Stimulated activated CD4-positive, alpha-beta T cell treated with anti-CD3 and anti-CD28 coated beads, Interleukin-1b, Interleukin-23, amount 100 ng/mL, for 24 hours (primary cell): ENCODE results near the gene SSRP1.

Experiments
- DNase-seq, 4 experiments: peaks; one replicate each; pipeline ENCODE4 v3.0.0-alpha.2; 2020; ENCODE audit warnings: low read depth in 4 of 4, low spot score in 1 of 4

Gene SSRP1

DNA sequence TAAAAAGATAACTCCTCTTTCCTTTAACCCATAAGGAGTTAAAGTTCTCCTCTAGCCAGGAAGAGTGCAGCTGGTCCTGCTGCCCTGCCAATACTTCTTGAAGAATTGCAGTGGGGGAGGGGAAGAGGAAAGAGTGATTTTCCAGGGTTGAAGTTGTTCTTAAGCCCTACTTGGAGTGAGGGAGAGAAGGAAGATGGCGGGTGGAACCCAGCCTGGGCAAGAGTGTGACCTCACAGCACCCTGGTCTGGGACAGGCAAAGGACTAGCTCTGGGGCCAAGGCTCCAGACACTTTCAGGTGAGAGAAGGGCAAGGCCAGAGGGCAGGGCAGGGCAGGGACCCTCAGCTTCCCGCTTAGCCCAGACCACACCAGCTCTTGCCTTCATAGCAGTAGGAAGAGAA is 17.5 kb downstream of the SSRP1 start:
- DNase-seq, result no peak

DNA sequence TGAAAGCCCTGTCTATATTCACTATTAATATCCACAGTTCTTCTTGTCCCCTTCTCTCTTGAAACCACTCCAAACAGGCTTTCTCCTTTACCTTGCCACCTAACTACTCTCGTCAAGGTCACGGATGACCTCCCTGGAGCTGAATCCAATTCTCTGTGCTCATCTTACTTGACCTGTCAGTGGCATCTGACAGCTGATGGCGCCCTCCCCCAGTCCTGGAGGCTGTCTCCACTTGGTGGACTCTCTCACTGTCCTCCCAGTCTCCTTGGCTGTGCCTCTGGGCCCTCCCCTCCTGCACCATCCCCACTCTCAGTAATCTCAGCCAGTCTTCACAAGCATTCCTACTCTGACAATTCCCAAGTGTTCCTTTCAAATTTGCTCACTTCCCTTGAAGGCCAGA is 19.7 kb downstream of the SSRP1 start:
- DNase-seq, result no peak

DNA sequence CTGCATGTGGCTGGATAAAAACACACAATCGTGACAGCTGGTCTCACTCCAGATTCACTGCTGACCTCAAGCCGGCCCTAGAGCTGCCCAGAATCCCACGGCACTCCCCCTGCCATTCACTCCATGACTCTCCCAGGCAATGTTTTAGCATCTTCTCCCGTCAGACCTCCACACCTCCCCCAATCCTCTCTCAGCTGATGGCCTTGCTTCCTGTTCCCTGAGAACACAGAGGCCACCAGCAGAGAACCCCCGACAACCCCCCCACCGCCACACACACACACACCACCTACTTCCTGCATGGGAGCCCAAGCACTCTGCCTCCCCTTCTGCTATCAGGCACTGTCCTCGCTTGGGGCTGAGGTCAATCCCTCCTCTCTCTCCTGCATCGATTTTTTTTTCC is 20.2 kb downstream of the SSRP1 start:
- no peak for DNase-seq

DNA sequence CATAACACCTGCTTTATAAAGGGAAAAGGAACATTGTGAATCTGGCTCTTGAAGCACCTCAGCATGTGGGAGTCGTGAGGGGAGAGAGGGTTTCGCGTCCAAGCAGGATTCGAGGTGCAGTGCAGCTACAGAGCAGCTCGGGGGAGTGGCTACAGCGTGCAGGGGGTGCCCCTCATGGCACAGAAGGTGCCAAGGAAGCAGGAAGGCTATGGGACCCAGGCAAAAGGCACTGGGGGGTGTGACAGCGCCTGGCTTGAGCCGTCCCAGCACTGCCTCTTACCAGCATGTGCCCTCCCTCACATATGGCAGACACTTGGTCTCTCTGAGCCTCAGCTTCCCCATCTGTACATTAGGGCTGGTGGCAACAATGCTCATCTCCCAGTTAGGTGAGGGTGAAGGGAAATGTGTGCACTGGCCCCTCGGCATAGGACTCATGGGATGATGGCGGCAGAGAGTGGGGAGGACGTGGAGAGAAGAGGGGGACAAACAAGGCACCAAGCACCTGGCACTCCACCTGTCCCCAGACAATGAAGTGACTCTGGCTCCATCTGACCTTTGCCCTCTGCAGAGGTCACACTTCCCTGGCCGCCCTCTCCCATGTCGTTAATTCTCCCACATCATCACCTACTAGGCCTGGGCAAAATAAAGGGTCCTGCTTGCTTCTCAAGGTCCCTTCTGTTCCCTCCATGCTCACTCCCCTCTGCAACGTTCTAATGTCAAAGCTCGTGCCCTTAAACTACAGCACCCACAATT is 21.3 kb downstream of the SSRP1 start:
- no peak for DNase-seq

DNA sequence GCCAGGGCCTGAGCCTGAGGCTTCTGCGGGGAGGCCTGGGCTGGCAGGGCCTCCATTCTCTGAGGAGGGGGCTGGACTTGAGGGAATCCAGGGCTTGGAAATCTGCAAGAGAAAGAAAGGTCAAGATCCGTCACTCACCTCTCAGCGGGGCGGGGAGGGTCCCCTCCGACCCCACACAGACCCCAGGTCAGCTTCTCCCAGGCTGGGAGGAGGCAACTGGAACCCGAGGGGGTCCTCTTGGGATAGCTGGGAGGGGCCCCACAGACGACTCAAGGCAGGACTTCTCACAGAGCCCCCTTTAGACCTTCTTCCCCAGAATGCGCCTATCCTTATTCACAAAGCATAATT is 21.9 kb downstream of the SSRP1 start:
- no peak for DNase-seq

DNA sequence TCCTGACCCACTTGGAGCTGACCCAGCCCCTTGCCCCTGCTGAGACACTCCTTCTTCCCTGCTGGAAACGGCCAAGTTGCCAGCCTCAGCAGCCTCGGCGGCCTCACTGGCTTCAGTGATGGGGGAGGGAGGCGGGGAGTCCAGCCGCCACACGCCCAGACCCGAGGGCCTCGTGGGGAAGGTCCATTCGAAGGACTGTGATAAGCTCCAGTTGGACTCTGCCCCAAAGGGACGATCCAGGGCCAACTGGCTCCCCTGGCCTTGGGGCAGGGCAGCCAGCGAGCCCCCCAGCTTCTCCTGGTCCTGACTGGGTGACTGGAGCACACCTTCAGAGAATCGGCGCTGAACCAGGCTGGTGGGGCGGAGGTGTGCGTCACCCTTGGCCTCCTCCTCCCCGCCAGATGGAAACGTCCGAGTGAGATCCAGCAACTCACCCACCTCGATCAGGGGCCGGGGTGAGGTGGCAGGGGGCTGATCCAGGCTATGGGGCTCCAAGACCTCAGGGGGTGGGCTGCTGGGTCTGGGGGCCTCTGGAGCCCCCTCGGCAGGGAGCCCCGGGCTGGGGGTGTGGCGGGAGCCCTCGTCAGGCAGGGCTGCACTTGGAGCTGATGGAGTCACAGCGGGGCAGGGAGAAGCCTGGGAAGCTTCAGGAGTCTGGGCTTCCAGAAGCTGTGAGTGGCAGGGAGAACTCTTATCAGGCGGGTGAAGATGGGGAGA is 22.5 kb downstream of the SSRP1 start:
- no peak for DNase-seq

DNA sequence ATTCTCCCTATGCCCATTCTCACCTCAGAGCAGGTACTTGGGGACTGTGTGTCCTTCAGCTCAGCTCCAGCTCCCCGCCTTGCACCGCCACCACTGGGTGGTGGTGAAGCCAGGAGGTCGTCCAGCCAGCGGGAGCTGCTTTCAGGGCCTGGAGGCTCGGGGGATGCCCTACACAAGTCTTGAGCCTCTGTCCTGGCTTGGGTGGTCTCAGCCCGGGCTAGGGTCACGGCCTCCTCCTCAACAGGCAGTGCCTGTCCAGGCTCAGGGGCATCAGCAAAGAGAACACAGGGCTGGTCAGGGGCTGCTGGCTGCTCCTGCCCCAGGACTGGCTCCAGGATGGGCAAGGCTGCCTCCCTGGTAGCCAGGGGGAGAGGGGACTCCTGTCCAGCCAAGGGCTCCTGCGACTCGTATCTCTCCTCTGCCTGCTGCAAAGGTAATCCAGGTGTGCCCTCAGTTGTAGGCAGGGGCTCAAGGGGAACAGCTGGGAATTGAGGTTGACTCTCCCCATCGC is 23.1 kb downstream of the SSRP1 start:
- no peak for DNase-seq

DNA sequence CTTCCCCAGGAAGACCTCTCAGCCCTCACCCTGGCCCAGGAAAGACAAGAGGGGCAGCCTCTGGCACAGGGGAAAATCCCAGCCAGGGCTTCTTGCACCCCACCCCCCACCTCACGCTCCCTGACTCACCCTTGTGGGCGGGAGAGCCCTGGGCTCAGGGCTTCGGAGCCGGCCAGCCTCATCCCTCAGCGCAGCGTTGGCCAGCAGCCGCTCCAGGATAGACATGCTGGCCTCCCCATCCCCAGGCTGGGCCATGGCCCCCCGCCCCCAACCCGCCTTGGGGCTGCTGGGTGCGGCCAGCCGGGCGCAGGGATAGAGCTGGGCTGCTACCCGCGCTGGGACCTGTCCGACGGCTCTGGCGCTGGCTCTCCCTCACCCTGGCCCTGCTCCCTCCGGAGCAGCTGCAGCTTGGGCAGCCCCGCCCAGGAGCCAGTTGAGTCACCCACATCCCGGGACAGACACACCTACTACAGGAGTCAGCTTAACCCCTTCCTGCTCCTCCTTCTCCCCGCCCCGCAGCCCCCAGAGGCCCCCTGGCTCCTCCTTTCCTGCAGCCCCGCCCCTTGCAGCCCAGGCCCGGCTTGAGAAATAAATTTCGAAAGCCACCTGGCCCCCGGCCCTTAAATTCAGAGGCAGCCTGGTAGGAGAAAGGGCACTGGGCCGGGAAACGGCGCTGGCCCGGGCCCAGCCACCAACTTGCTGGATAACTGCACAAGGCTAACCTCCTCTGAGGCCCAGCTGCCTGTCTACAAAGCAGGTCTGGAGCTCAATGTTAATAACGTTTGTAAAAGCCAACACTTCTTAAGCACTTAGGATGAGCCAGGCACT is 24.4 kb downstream of the SSRP1 start:
- peak in 3 of 4 experiments; percentile 22 to 76 (median 55) for DNase-seq

DNA sequence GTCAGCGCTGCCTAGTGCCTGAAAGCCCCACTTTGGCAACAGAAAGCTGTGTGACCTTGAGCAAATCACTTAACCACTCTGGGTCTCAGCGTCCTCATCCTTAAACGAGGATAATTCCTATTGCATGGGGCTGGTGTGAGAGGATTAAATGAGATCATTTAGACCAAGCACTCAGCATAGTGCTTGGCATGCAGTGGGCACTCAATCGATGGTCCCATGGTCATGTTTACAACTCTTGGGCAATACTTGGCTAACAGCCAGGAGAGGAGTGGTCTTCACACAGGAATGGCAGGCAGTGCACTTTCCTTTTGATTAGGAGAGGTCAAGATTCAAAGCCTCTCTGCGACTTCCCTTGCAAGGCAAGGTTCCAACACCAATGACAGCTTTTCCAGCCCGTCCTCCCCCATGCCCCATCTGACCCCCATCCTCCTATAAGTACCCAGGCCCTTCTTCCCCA is 25.0 kb downstream of the SSRP1 start:
- no peak for DNase-seq

DNA sequence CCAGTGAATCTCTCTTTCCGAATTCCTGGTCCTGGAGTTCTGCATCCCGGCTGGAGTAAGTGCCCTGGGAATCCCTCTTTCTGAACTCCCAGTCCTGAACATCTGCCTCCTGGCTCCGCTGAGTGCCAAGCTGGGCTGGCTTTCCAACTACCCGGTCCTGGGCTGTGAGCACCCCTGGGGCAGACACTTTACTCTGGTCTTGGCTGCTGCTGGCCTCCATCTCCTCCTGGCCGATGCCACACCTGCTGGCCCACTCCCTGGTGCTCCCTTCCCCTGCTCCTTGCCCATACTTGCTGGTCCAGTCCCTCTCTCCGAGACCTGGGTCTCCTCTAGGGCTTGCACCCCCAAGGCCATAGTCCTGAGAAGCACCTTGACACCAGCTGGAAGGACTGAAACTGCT is 25.6 kb downstream of the SSRP1 start:
- no peak for DNase-seq

DNA sequence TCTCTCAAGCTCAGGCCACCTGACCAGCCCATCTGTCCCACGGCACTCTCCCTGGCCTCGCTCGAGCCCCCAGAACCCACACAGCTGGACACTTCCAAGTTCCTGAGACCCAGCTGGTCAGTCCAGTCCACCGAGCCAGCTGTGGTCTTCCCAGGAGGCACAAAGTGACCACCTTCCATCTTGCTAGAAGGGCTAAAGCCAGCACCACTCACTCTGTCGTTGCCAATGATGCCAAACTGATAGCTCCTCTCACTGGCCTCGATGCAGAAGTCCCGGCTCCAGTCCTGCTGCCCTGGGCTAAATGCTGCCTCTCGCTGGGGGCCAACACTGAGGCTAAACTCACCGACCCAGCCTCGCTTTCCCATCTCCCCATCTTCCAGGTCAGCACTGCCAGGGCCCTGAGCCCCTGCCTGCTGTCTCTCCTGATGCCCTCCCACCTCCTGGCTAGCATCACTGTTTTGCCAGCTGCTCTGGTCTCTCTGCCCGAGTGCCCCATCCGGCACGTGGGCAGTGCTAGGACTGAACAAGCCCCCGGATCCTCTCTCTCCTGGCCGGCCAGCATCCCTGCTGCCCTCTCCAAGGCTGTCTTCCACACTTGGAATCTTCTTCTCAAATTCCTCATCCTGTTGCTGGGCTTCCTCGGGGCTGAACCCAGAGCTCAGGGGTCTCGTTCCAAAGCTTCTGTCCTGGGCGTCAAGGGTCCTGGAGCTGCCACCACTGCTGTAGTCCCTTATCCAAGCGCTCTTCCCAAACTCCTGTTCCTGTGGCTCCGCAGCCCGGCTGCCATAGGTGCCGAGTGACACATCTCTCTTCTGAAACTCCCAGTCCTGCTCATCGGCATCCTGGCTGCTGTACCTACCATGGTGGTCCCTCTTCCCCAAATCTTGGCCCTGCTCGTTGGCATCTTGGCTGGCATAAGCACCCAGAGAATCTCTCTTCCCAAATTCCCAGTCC is 26.3 kb downstream of the SSRP1 start:
- DNase-seq, result no peak

DNA sequence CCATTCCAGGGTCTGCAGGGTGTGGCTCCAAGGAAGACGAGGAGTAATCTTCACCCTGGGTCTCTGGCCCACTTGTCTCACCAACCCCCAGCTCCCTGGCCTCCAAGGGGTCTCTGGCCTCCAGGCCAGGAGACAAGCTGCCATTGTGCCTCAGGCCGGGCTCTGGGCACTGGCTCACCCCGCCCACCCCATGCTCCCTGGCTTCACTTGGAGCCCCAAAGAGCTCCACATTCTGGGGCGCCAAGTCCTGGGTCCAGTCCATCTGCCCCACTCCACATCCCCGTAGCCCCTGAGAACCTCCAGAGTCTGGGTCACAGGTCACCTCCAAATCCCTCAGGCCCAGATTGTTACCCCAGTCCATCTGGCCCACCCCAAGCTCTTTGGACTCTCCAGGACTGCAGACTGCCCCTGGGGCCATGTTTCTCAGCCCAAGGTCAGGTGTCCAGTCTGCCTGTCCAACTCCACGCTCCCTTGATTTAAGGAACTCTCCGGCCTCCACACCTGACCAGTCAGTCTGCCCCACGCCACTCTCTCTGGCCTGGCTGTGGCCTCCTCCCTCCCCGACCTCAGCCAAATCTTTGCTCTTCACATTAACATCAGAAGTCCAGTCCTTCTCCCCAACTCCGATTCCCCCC is 27.1 kb downstream of the SSRP1 start:
- DNase-seq, result no peak

DNA sequence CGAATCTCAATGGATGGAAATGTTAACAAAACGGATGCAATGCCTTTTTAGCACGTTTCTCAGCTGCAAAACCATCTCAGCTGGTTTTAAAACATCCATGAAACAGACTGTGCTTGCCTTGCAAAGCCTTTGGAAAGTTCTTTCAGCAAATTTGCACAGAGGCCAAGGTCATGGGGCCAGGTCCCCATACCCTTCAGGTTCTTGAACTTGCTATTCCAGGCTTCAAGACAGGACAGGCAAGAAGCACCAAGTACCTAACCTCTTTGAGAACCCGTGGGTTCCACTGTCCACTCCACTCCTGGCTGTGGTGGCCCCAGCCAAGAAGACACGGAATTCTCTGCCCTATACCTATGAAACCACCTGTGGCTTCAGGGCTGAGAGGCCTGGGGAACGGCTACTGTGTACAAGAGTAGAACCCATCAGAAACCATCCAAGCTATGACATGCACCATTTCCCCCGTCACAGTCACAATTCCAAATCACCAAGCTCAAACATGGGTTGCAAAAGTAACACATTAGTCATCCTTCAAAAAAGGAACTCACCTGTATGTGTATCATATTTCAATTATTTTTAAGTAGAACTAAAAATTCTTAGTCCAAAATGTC is 27.9 kb downstream of the SSRP1 start:
- DNase-seq, result no peak

DNA sequence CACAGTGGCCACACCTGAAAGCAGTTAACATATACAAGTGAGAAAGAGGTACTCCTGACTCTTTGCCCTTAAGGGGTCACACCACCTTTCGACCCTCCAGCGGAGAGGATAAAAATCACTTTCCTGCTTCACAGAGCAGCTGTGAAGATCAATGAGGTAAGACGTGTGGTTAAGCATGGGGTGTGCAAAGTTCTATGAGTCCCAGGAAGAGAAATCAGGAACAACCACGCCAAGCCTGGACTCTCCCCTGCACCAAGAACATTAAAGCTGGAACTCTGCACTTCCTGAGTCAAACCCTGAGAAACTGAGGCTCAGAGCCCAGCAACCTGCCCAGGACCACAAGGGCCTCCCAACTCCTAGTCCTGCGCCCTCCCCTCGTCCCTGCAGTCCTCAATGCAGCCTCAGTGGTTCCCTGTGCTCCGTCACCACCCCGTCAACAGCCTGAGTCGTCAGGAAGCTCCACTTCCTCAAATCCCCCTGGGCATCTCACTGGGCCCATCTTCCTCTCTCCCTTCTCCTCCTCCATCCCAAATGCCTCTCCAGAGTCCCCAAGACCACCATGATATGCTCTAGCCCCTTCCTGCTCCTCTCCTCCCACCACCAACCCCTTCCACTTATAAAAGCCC is 28.6 kb downstream of the SSRP1 start:
- no peak for DNase-seq

DNA sequence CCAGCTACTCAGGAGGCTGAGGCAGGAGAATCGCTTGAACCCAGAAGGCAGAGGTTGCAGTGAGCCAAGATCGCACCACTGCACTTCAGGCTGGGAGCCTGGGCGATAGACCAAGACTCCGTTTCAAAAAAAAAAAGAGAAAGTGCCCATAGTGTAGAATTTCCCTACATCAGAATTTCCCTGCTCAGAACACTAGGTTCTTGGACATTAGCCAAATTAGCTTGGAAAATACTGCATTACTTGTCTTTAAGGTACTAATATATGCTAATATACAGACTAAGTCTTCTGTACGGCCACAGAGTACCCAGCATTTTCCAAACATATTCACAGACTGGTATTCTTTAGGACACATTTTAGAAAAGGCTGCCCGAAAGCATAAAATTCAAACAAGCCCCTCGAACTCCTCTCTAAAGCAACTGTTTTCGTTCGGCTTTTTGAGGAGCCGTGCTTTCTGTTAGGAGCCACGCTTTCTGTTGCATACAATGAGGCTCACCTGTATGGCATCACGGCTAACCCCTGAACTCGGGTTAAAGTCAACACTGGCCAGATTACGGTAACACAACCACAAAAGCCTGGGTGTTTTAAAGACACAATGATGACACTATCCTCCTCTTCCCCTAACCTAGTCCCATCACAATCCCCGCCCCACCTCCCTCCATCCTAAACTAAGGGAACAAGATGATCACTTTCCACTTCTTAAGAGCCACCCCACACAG is 29.4 kb downstream of the SSRP1 start:
- no peak for DNase-seq

DNA sequence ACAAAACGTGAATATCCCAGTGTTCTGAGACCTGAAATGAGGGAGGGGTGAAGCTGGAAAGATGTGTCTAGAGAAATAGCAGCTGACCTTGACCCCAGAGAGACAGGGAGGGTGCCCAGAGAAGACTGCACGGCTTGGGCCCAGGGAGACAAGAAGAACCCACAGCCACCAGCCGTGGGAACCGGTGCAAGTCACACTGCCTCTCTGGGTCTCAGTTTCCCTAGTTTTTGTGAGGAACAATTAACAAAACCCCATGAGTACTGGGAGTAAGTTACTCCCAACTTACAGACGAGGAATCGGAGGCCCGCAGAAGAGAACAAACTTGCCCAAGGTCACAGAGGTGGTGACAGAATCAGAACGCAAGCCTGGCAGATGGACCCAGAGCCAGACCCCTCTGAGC is 30.2 kb downstream of the SSRP1 start:
- DNase-seq, result no peak

DNA sequence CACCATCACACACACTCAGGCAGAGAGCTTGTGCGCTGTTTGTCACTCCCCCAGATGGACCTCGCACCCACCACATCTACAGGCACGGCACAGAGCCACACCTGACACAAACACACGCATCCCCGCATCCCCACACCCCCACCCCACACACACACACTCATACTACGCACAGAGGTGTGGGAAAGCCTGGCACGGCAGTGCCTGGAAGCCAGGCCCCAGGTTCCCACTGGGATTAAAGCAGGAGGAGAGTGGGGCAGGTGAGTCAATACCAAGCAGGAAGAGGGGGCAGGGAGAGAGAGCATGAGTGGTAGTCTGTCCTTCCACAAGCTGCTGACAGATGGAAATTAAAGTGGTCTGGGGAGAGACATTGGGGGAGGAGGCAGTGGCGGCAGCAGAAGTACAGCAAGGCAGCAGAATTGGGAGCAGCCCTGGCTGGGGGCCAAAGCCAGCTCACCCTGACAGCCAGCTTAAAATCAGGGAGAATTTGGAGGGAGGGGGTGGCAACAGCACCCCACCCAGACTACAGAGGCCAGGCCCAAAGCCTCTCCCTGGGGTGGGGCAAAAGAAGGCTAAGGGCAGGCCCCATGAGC is 31.6 kb downstream of the SSRP1 start:
- no peak for DNase-seq

DNA sequence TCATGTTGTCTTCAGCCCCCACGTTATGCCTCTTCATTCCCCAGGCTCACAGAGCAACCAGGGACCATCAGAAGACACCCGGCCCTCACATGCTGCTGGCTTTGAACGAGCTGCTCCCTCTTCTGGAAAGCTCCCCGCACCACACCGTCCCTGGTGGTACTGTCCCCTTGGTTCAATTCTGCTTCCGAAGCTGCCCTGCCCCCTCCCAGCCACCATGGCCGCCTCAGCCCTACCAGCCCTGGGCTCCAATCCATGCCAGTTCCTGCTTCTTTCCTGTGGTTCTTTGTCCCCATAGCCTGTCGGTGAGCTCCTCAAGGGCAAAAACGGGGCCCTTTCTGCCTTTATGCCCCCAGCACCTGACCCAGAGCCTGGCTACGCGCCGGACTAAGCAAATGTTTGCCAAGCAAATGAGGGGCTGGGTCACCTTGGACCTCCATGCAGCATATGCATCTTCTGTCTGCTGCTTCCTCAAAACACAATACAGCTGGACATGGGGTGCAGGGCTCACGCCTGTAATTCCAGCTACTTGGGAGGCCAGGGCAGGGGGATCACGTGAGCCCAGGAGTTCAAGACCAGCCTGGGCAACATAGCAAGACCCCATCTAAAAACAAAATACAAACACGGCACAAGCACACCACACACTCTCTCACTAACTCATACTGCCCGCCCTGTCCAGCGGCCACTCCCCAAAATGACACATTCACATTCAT is 32.3 kb downstream of the SSRP1 start:
- no peak for DNase-seq
